HG02610 (cell line): ENCODE data around the gene KLHL1.

Experiments
- ATAC-seq: cut with Tn5 transposase; IDR thresholded peaks from one replicate; pipeline ENCODE4 v1.9.1; 2021; ENCODE audit warnings: mild to moderate bottlenecking, moderate library complexity; ENCODE audit not compliant: unreplicated experiment

Gene KLHL1

DNA sequence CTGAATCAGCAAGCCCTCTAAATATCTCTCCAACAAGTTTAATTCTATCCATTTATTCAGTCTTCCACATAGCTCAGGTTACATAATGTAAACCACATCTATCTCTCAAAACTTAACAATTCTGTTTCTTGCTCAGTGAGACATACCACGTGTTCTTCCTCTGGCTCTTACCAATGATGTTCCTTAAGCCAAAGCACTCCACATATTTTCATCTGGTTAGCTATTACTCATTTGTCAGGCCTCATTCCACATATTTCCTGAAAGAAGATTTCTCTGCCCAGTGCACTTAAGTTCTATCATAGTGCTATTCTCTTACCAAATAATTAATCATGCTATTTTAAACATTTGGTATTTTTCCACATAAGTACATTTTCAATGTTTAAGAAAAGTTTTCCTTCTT is 403.9 kb downstream of the KLHL1 start:
- ATAC-seq, result no peak

GRCh38 chr13:69690999-69691398 is 417.3 kb downstream of the KLHL1 start:
- no peak for ATAC-seq

DNA sequence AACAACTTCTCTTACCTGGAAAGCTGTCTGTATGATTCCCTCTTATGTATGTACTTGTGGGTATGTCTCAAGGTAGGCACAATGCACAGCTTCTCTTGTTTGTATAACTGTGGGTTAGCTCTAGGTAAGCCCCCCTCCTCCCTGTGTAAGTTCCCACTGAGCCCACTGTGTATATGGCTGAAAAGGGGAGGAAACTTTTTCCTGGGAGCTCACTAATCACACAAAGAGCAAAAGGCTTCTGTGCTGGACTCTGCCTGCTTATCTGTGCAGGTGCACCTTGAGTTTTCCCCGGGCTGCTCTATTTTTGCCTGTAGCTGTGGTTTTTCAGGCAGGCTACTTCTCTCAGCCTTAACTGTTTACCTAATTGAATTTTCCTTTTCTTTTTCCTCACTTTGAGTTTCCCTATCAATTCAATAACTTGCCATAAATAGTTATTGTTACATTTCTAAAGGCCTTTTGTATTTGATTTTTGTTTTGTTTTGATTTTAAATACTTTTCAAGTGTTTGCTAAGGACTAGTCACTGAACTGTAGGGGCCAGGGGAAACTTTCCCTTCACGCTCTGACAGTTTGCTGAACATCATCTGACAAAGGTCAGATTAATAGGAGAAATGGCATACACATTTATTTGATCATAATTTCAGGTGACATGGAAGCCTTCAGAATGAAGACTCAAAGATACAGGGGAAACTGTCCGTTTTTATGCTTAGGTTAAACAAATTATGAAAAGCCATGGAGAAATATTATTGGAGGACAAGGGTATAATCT is 424.1 kb downstream of the KLHL1 start:
- peak; percentile 74 for ATAC-seq

GRCh38 chr13:69681722-69682121 is 426.5 kb downstream of the KLHL1 start:
- no peak for ATAC-seq

DNA sequence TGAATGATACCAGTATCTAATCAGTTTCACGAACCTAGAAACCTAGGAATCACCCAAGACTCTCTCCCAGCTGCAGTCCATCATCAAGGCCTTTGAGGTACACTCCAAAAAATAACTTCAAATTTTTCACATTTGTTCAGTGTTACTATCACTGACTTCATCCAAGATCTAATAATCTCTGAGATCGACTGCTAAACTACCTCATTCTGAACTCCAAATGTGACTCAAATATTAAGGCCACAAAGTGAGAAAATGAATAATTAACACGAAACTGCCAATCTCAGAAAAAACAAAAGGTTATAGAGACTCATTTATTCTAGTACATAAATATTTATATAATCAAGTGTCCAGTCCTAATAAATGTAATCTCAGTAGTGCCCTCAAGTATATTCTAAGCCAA is 430.9 kb downstream of the KLHL1 start:
- no peak for ATAC-seq

GRCh38 chr13:69676286-69676685 is 432.0 kb downstream of the KLHL1 start:
- ATAC-seq, result no peak

DNA sequence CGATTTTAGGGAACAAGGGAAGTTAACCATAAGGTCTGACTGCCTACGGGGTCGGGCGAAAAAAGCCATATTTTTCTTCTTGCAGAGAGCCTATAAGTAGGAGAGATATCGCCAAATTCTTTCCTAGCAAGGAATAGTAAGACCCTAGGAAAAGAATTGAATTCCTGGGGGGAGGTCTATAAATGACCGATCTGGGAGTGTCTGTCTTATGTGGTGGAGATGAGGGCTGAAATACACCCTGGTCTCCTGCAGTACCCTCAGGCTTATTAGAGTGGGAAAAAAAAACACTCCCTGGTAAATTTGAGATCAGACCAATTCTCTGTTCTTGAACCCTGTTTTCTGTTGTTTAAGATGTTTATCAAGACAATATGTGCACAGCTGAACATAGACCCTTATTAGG is 448.1 kb downstream of the KLHL1 start:
- ATAC-seq, result no peak

DNA sequence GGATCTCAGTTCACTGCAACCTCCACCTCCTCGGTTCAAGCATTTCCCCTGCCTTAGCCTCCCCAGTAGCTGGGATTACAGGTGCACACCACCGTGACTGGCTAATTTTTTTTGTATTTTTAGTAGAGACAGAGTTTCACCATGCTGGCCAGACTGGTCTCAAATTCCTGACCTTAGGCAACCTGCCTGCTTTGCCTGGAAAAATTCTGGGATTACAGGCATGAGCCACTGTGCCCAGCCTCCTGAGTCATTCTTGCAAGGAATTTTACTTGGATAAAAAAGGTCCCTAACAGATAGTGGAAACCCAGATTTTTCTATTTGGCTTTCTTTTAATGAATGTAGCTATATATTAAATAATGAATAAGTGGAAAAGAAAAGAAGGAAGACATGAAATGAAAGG is 450.6 kb downstream of the KLHL1 start:
- ATAC-seq, result no peak

DNA sequence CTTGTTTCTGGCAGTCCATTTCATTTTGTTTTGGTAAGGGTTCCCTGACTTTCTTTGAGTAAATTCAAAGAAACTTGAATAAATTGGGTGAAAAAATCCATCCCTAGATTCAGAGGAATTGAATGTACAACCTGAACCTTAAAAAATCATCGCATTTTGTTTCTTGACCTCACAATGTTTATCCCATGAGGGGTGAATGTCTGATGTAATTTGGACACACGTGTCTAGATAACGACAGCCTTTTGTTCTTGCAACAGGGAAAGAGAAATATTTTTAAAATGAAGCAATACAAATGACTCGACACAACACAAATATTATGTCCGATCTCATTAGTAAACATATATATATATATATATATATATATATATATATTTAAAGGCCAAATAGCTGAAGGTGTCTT is 453.9 kb downstream of the KLHL1 start:
- ATAC-seq, result no peak
